GM12891 (cell line): ENCODE data around the gene CIPC.

ENCODE experiments used
- POLR2A ChIP-seq: IDR thresholded peaks from 2 replicates; pipeline ENCODE4 v1.6.1; 2011; ENCODE audit warnings: low read depth, low read length, control low read depth
- POLR2AphosphoS5 ChIP-seq: IDR thresholded peaks from 2 replicates; pipeline ENCODE4 v1.6.1; 2011; ENCODE audit warnings: low read depth, low read length, control low read depth
- POU2F2 ChIP-seq: IDR thresholded peaks from 2 replicates; pipeline ENCODE4 v1.6.1; 2011; ENCODE audit warnings: low read depth, mild to moderate bottlenecking, control low read depth, low read length, moderate library complexity
- SPI1 ChIP-seq: IDR thresholded peaks from 2 replicates; pipeline ENCODE4 v1.6.1; 2011; ENCODE audit warnings: low read depth, low read length, control low read depth
- TAF1 ChIP-seq: IDR thresholded peaks from 2 replicates; pipeline ENCODE4 v1.6.1; 2011; ENCODE audit warnings: low read depth, low read length, control low read depth

- TF ChIP-seq POLR2A, result no peak
- no peak for TF ChIP-seq POLR2AphosphoS5
- no peak for TF ChIP-seq TAF1
- TF ChIP-seq POU2F2, result no peak
- TF ChIP-seq SPI1, result no peak
Measured at GRCh38 chr14:77125823-77126325, 27.8 kb downstream of the CIPC start.
